Measurements from ENCODE around the gene LIPA.
A peak's percentile ranks its signal among the peaks of the same experiment; 100 is the strongest.

The LIPA gene

GRCh38 chr10:89164920-89165319 is 86.7 kb downstream of the LIPA start:
- H3K79me2 ChIP-seq (ENCODE audit: insufficient read depth, low read depth): no peaks in the 10 kb centered on the region
- H3K27ac ChIP-seq: no peak overlapping the region
- H3K4me1 ChIP-seq (ENCODE audit: low read depth, poor library complexity, severe bottlenecking): peaks cover 33% of the 10 kb centered on the region
- no peak overlapping the region for H3K9ac ChIP-seq
- H3K36me3 ChIP-seq (ENCODE audit: insufficient read depth): no peaks in the 10 kb centered on the region
- H3K27me3 ChIP-seq (ENCODE audit: insufficient read depth, low read depth): no peaks in the 10 kb centered on the region; the same call in 1 of the 2 replicates
- TF ChIP-seq CTCF (conservative IDR thresholded peaks at IDR 0.05; ENCODE audit: low read depth, low read length): no peak
- H2AFZ ChIP-seq (ENCODE audit: low read depth): no peak overlapping the region
- H3K4me3 ChIP-seq (IDR thresholded peaks at IDR 0.05; ENCODE audit: insufficient read depth, low read depth, low read length): no peak overlapping the region
- H3K4me2 ChIP-seq: no peak overlapping the region; the same call in 1 of the 2 replicates
- no peaks in the 10 kb centered on the region for H4K20me1 ChIP-seq (ENCODE audit: insufficient read depth)

- Histone ChIP-seq H3K36me3 (ENCODE audit: insufficient read depth) (no peaks in the 10 kb centered on the region), H3K27ac (peak overlapping the region; percentile 44; the same call in 1 of the 2 replicates), H2AFZ (ENCODE audit: low read depth) (no peak overlapping the region), H3K79me2 (ENCODE audit: insufficient read depth, low read depth) (no peaks in the 10 kb centered on the region), H3K4me3 (IDR thresholded peaks at IDR 0.05; ENCODE audit: insufficient read depth, low read depth, low read length) (no peak overlapping the region), H4K20me1 (ENCODE audit: insufficient read depth) (no peaks in the 10 kb centered on the region), H3K27me3 (ENCODE audit: insufficient read depth, low read depth) (no peaks in the 10 kb centered on the region; the same call in 1 of the 2 replicates), H3K4me1 (ENCODE audit: low read depth, poor library complexity, severe bottlenecking) (peaks cover 33% of the 10 kb centered on the region), H3K9ac (no peak overlapping the region), H3K4me2 (peak overlapping the region; percentile 51)
- no peak for TF ChIP-seq CTCF (conservative IDR thresholded peaks at IDR 0.05; ENCODE audit: low read depth, low read length)
Observed at GRCh38 chr10:89164080-89164479, 87.5 kb downstream of the LIPA start.
